H1 (cell line): ENCODE measurements around the gene MKRN1. TPM values are rescaled to one million over a fixed set of nuclear protein-coding genes. Genes with fewer than 3 reads are reported as not detected.
A peak's percentile ranks its signal among the peaks of the same experiment; 100 is the strongest.

Experiments used
- CTCF ChIA-PET: fragments of 300-600 bp; sonication (Branson Sonifier 250); formaldehyde crosslinking; loops from one replicate; lab custom pipeline; 2021; ENCODE audit not compliant: partially characterized antibody; lab: Charles Lee
- POLR2A ChIA-PET: fragments of 300-600 bp; sonication (Branson Sonifier 250); formaldehyde crosslinking; loops from one replicate; lab custom pipeline; 2021; ENCODE audit warnings: inconsistent platforms; ENCODE audit not compliant: partially characterized antibody; lab: Charles Lee
- DNase-seq, 2 experiments: peaks; one replicate each; pipeline versions ENCODE4 v3.0.0 to v3.0.0-alpha.2; 2010 to 2022; ENCODE audit warnings: low spot score in 2 of 2, low read depth in 1 of 2, mixed read lengths in 1 of 2
- FAIRE-seq: peaks from 2 replicates; lab custom pipeline; 2011; peaks lifted over from hg19 to GRCh38; lab: Jason Lieb, UNC
- H2AFZ ChIP-seq: 2 replicates; pipeline ENCODE4 v1.8.1; 2012; ENCODE audit warnings: low read length, inconsistent platforms
- H2AK5ac ChIP-seq: 2 replicates; pipeline ENCODE4 v1.6.1; 2013; ENCODE audit warnings: low read depth, low read length
- H2BK120ac ChIP-seq: replicated peaks from 2 replicates; pipeline ENCODE3; 2013; ENCODE audit warnings: low read depth, low read length, inconsistent platforms
- H2BK12ac ChIP-seq: 2 replicates; pipeline ENCODE4 v1.6.1; 2013; ENCODE audit warnings: low read depth, low read length
- H2BK15ac ChIP-seq: 2 replicates; pipeline ENCODE4 v1.6.1; 2013; ENCODE audit warnings: low read length
- H2BK20ac ChIP-seq: 2 replicates; pipeline ENCODE4 v1.6.1; 2013; ENCODE audit warnings: low read length
- H2BK5ac ChIP-seq: 2 replicates; pipeline ENCODE4 v1.6.1; 2013; ENCODE audit warnings: low read depth, low read length
- H3K14ac ChIP-seq: 2 replicates; pipeline ENCODE4 v1.6.1; 2013; ENCODE audit warnings: inconsistent platforms; ENCODE audit not compliant: insufficient read length
- H3K18ac ChIP-seq: 2 replicates; pipeline ENCODE4 v1.6.1; 2013; ENCODE audit warnings: low read length; ENCODE audit errors: extremely low read depth
- H3K23ac ChIP-seq: 2 replicates; pipeline ENCODE4 v1.6.1; 2013; ENCODE audit warnings: inconsistent platforms; ENCODE audit not compliant: insufficient read length
- H3K23me2 ChIP-seq: 2 replicates; pipeline ENCODE4 v1.6.1; 2013; ENCODE audit warnings: low read depth, low read length
- H3K27ac ChIP-seq: 2 replicates; pipeline ENCODE4 v1.6.1; 2011; ENCODE audit warnings: low read depth, low read length, inconsistent platforms
- H3K27me3 ChIP-seq, 4 experiments: replicated peaks in 1 of 4; 1 replicate in 1 of 4; 2 replicates in 3 of 4; pipeline versions ENCODE4 v1.6.1 to v1.8.1; 2011 to 2013; ENCODE audit warnings: low read length in 3 of 4, mild to moderate bottlenecking in 3 of 4, inconsistent platforms in 2 of 4, mixed read lengths in 2 of 4, moderate library complexity in 1 of 4; ENCODE audit not compliant: control insufficient read depth in 3 of 4, insufficient read depth in 3 of 4; ENCODE audit errors: extremely low read depth in 1 of 4
- H3K36me3 ChIP-seq, 4 experiments: 2 replicates each; pipeline versions ENCODE4 v1.6.1 to v1.8.1; 2011 to 2013; ENCODE audit warnings: mild to moderate bottlenecking in 4 of 4, low read length in 3 of 4, moderate library complexity in 2 of 4, control low read depth in 1 of 4, inconsistent platforms in 1 of 4; ENCODE audit not compliant: insufficient read depth in 4 of 4, control insufficient read depth in 2 of 4
- H3K4ac ChIP-seq: replicated peaks from 2 replicates; pipeline ENCODE3; 2013; ENCODE audit warnings: low read length, low read depth, mixed read lengths, inconsistent platforms; ENCODE audit not compliant: insufficient read length
- H3K4me1 ChIP-seq, 4 experiments: replicated peaks in 1 of 4; 1 replicate in 1 of 4; 2 replicates in 3 of 4; pipeline versions ENCODE4 v1.6.1 to v1.8.1; 2011 to 2013; ENCODE audit warnings: low read length in 3 of 4, inconsistent platforms in 2 of 4, mixed read lengths in 1 of 4; ENCODE audit not compliant: insufficient read depth in 4 of 4, control insufficient read depth in 3 of 4
- H3K4me2 ChIP-seq, 2 experiments: 2 replicates each; pipeline versions ENCODE4 v1.6.1 to v1.8.1; 2011 to 2013; ENCODE audit warnings: low read depth in 2 of 2, low read length in 2 of 2, control low read depth in 1 of 2, inconsistent platforms in 1 of 2, mild to moderate bottlenecking in 1 of 2; ENCODE audit not compliant: insufficient read depth in 1 of 2
- H3K4me3 ChIP-seq, 4 experiments: fragments of 200-600, 300-600 bp in 1 of 4; sonication (generic), shearing (Covaris generic), sonication (Bioruptor Twin) in 1 of 4; 2 replicates each; pipeline versions ENCODE4 v1.5.1 to v1.8.1; 2011 to 2016; ENCODE audit warnings: low read length in 4 of 4, low read depth in 3 of 4, control low read depth in 2 of 4, inconsistent platforms in 2 of 4, mild to moderate bottlenecking in 2 of 4, mixed read lengths in 1 of 4, moderate library complexity in 1 of 4; ENCODE audit not compliant: insufficient read depth in 2 of 4; ENCODE audit errors: extremely low read depth in 1 of 4
- H3K56ac ChIP-seq: replicated peaks from 2 replicates; pipeline ENCODE3; 2013; ENCODE audit warnings: low read depth, mild to moderate bottlenecking, mixed read lengths, low read length, inconsistent platforms; ENCODE audit not compliant: insufficient read length
- H3K79me1 ChIP-seq: 2 replicates; pipeline ENCODE4 v1.6.1; 2013; ENCODE audit warnings: low read depth, low read length, control low read depth
- H3K79me2 ChIP-seq, 2 experiments: 2 replicates each; pipeline versions ENCODE4 v1.6.1 to v1.8.1; 2012 to 2013; ENCODE audit warnings: low read length in 2 of 2, mild to moderate bottlenecking in 2 of 2, inconsistent platforms in 1 of 2; ENCODE audit not compliant: insufficient read depth in 2 of 2, control insufficient read depth in 1 of 2
- H3K9ac ChIP-seq, 4 experiments: replicated peaks in 1 of 4; 1 replicate in 1 of 4; 2 replicates in 3 of 4; pipeline versions ENCODE4 v1.6.1 to v1.8.1; 2011 to 2013; ENCODE audit warnings: low read depth in 3 of 4, low read length in 3 of 4, control low read depth in 2 of 4, mild to moderate bottlenecking in 2 of 4, moderate library complexity in 2 of 4, inconsistent platforms in 1 of 4; ENCODE audit errors: extremely low read depth in 1 of 4
- H3K9me3 ChIP-seq, 2 experiments: 2 replicates each; pipeline versions ENCODE4 v1.6.1 to v1.8.1; 2012 to 2013; ENCODE audit warnings: mild to moderate bottlenecking in 2 of 2, moderate library complexity in 2 of 2, control low read depth in 1 of 2, inconsistent platforms in 1 of 2, low read depth in 1 of 2, low read length in 1 of 2, mixed read lengths in 1 of 2; ENCODE audit not compliant: insufficient read depth in 2 of 2
- H4K20me1 ChIP-seq, 2 experiments: replicated peaks in 1 of 2; 2 replicates each; pipeline versions ENCODE3 to v1.8.1; 2011 to 2013; ENCODE audit warnings: inconsistent platforms in 2 of 2, low read length in 2 of 2, mild to moderate bottlenecking in 1 of 2; ENCODE audit not compliant: insufficient read depth in 2 of 2, control insufficient read depth in 1 of 2
- H4K5ac ChIP-seq: 2 replicates; pipeline ENCODE4 v1.6.1; 2013; ENCODE audit warnings: low read length, low read depth, mixed read lengths, inconsistent platforms; ENCODE audit not compliant: insufficient read length
- H4K8ac ChIP-seq: 2 replicates; pipeline ENCODE4 v1.8.0; 2013; ENCODE audit warnings: mild to moderate bottlenecking, moderate library complexity, low read length, inconsistent platforms; ENCODE audit not compliant: insufficient read depth; ENCODE audit errors: extremely low read depth
- H4K91ac ChIP-seq: replicated peaks from 2 replicates; pipeline ENCODE3; 2013; ENCODE audit warnings: low read length, mixed read lengths, inconsistent platforms; ENCODE audit not compliant: insufficient read length
- CHD1 ChIP-seq: IDR thresholded peaks from 2 replicates; pipeline ENCODE4 v1.6.1; 2012; ENCODE audit warnings: low read depth, low read length, improper control_type of control experiment
- EGR1 ChIP-seq: IDR thresholded peaks from 2 replicates; pipeline ENCODE4 v1.6.1; 2011; ENCODE audit warnings: low read depth, low read length, borderline replicate concordance
- PHF8 ChIP-seq: fragments of 200-600 bp; sonication (generic); conservative IDR thresholded peaks from 2 replicates; pipeline ENCODE4 v1.7.1; 2012; ENCODE audit warnings: low read depth, mild to moderate bottlenecking, inconsistent platforms, low read length, moderate library complexity
- RNF2 ChIP-seq: fragments of 200-900, 300-1000 bp; sonication (generic); IDR thresholded peaks from 2 replicates; pipeline ENCODE4 v1.7.1; 2016; ENCODE audit warnings: borderline replicate concordance, low read depth, mild to moderate bottlenecking, antibody characterized with exemption, low read length; ENCODE audit not compliant: poor library complexity, severe bottlenecking; ENCODE audit errors: missing control alignments
- SIN3A ChIP-seq, 2 experiments: IDR thresholded peaks in 1 of 2; conservative IDR thresholded peaks in 1 of 2; 2 replicates each; pipeline ENCODE4 v1.6.1; 2011 to 2012; ENCODE audit warnings: low read length in 2 of 2, improper control_type of control experiment in 1 of 2, low read depth in 1 of 2, mild to moderate bottlenecking in 1 of 2
- TAF1 ChIP-seq: IDR thresholded peaks from 2 replicates; pipeline ENCODE4 v1.6.1; 2011; ENCODE audit warnings: mild to moderate bottlenecking, low read depth, low read length
- WGBS, 2 experiments: shearing (Covaris generic) in 1 of 2; methylation state at CpG; one replicate each; pipeline versions ENCODE4 v1.1.6 to v1.1.7; 2013 to 2015; ENCODE audit warnings: low lambda C conversion rate in 2 of 2, mixed read lengths in 2 of 2, inconsistent platforms in 1 of 2, low coverage in 1 of 2, missing lambda C conversion rate in 1 of 2; ENCODE audit not compliant: insufficient replicate concordance in 2 of 2, insufficient coverage in 1 of 2, insufficient read length in 1 of 2; ENCODE audit errors: extremely low coverage in 1 of 2, missing lambda C conversion rate in 1 of 2; 5-methylcytosine and 5-hydroxymethylcytosine counted together
- polyA plus RNA-seq, 7 experiments: library from polyadenylated mRNA; depleted of rRNA in 3 of 7; stranded (reverse) in 5 of 7; unstranded in 2 of 7; fragments of >200 nt in 5 of 7; fragments of 200-250 nt in 2 of 7; gene quantifications; 1 replicate in 5 of 7; 2 replicates in 1 of 7; 4 replicates in 1 of 7; pipeline versions ENCODE4 v1.2.1 to v1.2.3, GENCODE V29; 2011 to 2013; ENCODE audit warnings: missing spikeins in 2 of 7, mixed read lengths in 2 of 7
- total RNA-seq: library from RNA; stranded (reverse); fragmentation: NEBNext Ultra II Directional; extraction: Animal tissue kit (Norgen Biotek cat#: 25700); gene quantifications from 2 replicates; pipeline ENCODE4 v1.2.1, GENCODE V29; 2021

The MKRN1 gene
- total and polyA plus RNA-seq, 2 of the 8 experiments (the other 6 are each of a cell fraction or from before 2014, with no cell fraction given), result 46.2 to 99.6 TPM

DNA sequence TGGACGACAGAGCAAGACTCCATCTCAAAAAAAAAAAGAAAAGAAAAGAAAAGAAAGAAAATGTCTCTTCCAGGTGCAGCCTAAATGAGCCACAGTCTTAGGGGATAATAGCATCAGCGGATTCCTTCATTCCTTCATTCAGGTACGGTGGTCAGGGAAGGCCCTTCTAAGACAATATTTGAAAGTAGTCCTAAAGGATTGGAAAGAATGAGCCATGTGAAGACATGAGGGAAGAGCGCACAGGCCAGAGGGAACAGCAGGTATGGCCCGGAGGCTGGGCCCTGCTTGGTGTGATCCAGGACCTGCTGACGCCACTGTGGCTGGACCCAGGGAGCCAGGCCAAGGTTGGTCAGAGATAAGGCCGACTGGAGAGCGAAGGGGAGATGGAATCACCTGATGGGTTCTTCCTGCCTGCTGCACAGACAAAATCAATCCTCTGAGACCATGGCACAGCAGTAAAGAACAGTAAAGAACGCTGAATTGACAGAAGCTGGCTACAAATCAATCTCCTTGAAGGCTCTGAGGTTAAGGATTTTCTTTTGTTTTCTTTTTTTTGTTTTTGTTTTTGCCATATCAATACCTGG lies 16.3 kb upstream of the MKRN1 start:
- no peak for TF ChIP-seq RNF2
- TF ChIP-seq SIN3A (conservative IDR thresholded peaks at IDR 0.05 in 1 of 2, IDR thresholded peaks at IDR 0.05 in 1 of 2; ENCODE audit: low read depth in 1 of 2, low read length in 2 of 2), result no peak
- TF ChIP-seq PHF8, result no peak
- no peak for TF ChIP-seq EGR1
- TF ChIP-seq TAF1, result no peak
- TF ChIP-seq CHD1, result no peak
- H2BK15ac ChIP-seq, result no peak overlapping the region
- no peak overlapping the region for H3K18ac ChIP-seq
- no peaks in the 10 kb centered on the region for H3K4me1 ChIP-seq
- H3K27ac ChIP-seq, result no peak overlapping the region
- no peak for FAIRE-seq
- H3K27me3 ChIP-seq, result no peaks in the 10 kb centered on the region
- no peak overlapping the region for H4K8ac ChIP-seq
- H3K36me3 ChIP-seq, result no peaks in the 10 kb centered on the region
- no peak overlapping the region for H3K9ac ChIP-seq
- H3K4me2 ChIP-seq, result no peak overlapping the region
- DNase-seq, result no peak
- H3K14ac ChIP-seq, result no peak overlapping the region
- H3K23me2 ChIP-seq, result no peaks in the 10 kb centered on the region
- H3K4ac ChIP-seq, result no peak overlapping the region
- no peaks in the 10 kb centered on the region for H3K79me2 ChIP-seq
- no peaks in the 10 kb centered on the region for H3K79me1 ChIP-seq
- 90% methylated on average over 8 of the region's 9 CpGs; no CpG with 5 or more reads in 1 of the 2 experiments for WGBS, 2 experiments
- H3K56ac ChIP-seq, result no peak overlapping the region
- no peak overlapping the region for H2BK5ac ChIP-seq
- H4K5ac ChIP-seq, result no peak overlapping the region
- no peak overlapping the region for H3K4me3 ChIP-seq
- H2BK120ac ChIP-seq, result no peak overlapping the region
- H3K23ac ChIP-seq, result no peak overlapping the region
- CTCF ChIA-PET, result interaction anchor here (0.6 to 5.3 kb wide), 5 partner anchors 12 to 164 kb away, joined by 3 to 67 read pairs (median 10); partner anchors contain the start of gene MKRN1
- peak overlapping the region; percentile 55 for H4K91ac ChIP-seq
- H2AK5ac ChIP-seq, result no peak overlapping the region
- no peak overlapping the region for H2BK12ac ChIP-seq
- no peak overlapping the region for H2BK20ac ChIP-seq
- POLR2A ChIA-PET, result interaction anchor here (3.4 kb wide), 1 partner anchor 17 kb away, joined by 9 read pairs; the partner anchor contains the start of gene MKRN1
- no peaks in the 10 kb centered on the region for H4K20me1 ChIP-seq
- H2AFZ ChIP-seq, result 0 out of 2 replicates have a peak overlapping the region, but pooled peaks have one; percentile 22
- H3K9me3 ChIP-seq, result no peaks in the 10 kb centered on the region
